Neural cell (in vitro differentiated cells): ENCODE results near the gene CISH. TPM values are rescaled to one million over a fixed set of nuclear protein-coding genes. Genes with fewer than 3 reads are reported as not detected.

Experiments
- H2AFZ ChIP-seq: fragments of 200-600, 300-800 bp; sonication (generic), shearing (Covaris generic); 2 replicates; pipeline ENCODE4 v1.6.0; 2014; ENCODE audit warnings: low read depth, mild to moderate bottlenecking, antibody characterized with exemption, low read length, moderate library complexity
- H3F3A ChIP-seq: fragments of 200-600 bp; shearing (Covaris generic); 2 replicates; pipeline ENCODE4 v1.6.1; 2016; ENCODE audit warnings: mild to moderate bottlenecking, moderate library complexity, mixed read lengths, antibody characterized with exemption, low read length; ENCODE audit not compliant: insufficient read depth, poor library complexity, severe bottlenecking
- H3K27ac ChIP-seq: fragments of 200-600, 300-800 bp; sonication (generic), shearing (Covaris generic); 2 replicates; pipeline ENCODE4 v1.5.1; 2014; ENCODE audit warnings: mild to moderate bottlenecking, low read length, moderate library complexity
- H3K27me3 ChIP-seq: fragments of 300-800, 200-600 bp; sonication (generic), shearing (Covaris generic); 2 replicates; pipeline ENCODE4 v1.6.0; 2014; ENCODE audit warnings: mild to moderate bottlenecking, low read depth, low read length, moderate library complexity; ENCODE audit not compliant: insufficient read depth
- H3K36me3 ChIP-seq: fragments of 300-800, 200-600 bp; sonication (generic), shearing (Covaris generic); 2 replicates; pipeline ENCODE4 v1.5.1; 2014; ENCODE audit warnings: mild to moderate bottlenecking, antibody characterized with exemption, low read length, moderate library complexity; ENCODE audit not compliant: insufficient read depth
- H3K4me2 ChIP-seq: fragments of 300-800, 200-600 bp; sonication (generic), shearing (Covaris generic); 2 replicates; pipeline ENCODE4 v1.6.0; 2014; ENCODE audit warnings: mild to moderate bottlenecking, low read length
- H3K4me3 ChIP-seq: fragments of 300-800, 200-600 bp; sonication (generic), shearing (Covaris generic); 2 replicates; pipeline ENCODE4 v1.5.1; 2014; ENCODE audit warnings: mild to moderate bottlenecking, low read length, moderate library complexity
- H3K79me2 ChIP-seq: fragments of 200-600 bp; shearing (Covaris generic); replicated peaks from 2 replicates; pipeline ENCODE4 v1.6.0; 2014; ENCODE audit warnings: mild to moderate bottlenecking, low read length, moderate library complexity; ENCODE audit not compliant: insufficient read depth
- H3K9ac ChIP-seq: fragments of 300-800, 200-600 bp; sonication (generic), shearing (Covaris generic); 2 replicates; pipeline ENCODE4 v1.6.1; 2016; ENCODE audit warnings: mild to moderate bottlenecking, low read length, mixed read lengths
- H3K9me2 ChIP-seq: fragments of 200-600 bp; shearing (Covaris generic); 2 replicates; pipeline ENCODE4 v1.6.1; 2016; ENCODE audit warnings: mild to moderate bottlenecking, low read length, mixed read lengths; ENCODE audit not compliant: insufficient read depth
- H3K9me3 ChIP-seq: fragments of 200-600, 300-800 bp; sonication (generic), shearing (Covaris generic); 2 replicates; pipeline ENCODE4 v1.6.1; 2016; ENCODE audit warnings: mild to moderate bottlenecking, mixed run types, low read length, moderate library complexity, mixed read lengths
- H4K20me1 ChIP-seq: fragments of 200-600 bp; shearing (Covaris generic); 2 replicates; pipeline ENCODE4 v1.6.1; 2016; ENCODE audit warnings: mild to moderate bottlenecking, mixed run types; ENCODE audit not compliant: insufficient read depth
- EP300 ChIP-seq: fragments of 450-650 bp; conservative IDR thresholded peaks from 2 replicates; pipeline ENCODE4 v1.6.1; 2014; ENCODE audit warnings: antibody characterized with exemption, mild to moderate bottlenecking, moderate library complexity; ENCODE audit not compliant: poor library complexity, severe bottlenecking
- EZH2 ChIP-seq: fragments of 200-600, 300-800 bp; shearing (Covaris generic), sonication (generic); IDR thresholded peaks from 2 replicates; pipeline ENCODE4 v1.6.1; 2014; ENCODE audit warnings: antibody characterized with exemption, low read length, borderline replicate concordance, mild to moderate bottlenecking; ENCODE audit not compliant: insufficient read depth, poor library complexity, severe bottlenecking
- MXI1 ChIP-seq: fragments of 450-650 bp; conservative IDR thresholded peaks from 2 replicates; pipeline ENCODE4 v1.6.1; 2014; ENCODE audit warnings: antibody characterized with exemption, mild to moderate bottlenecking; ENCODE audit not compliant: poor library complexity, severe bottlenecking
- POLR2AphosphoS5 ChIP-seq: IDR thresholded peaks from 2 replicates; pipeline ENCODE4 v1.6.1; 2012
- RAD21 ChIP-seq: fragments of 450-650 bp; conservative IDR thresholded peaks from 2 replicates; pipeline ENCODE4 v1.6.1; 2014; ENCODE audit warnings: antibody characterized with exemption, mild to moderate bottlenecking, moderate library complexity
- SMC3 ChIP-seq: fragments of 450-650 bp; conservative IDR thresholded peaks from 2 replicates; pipeline ENCODE4 v1.6.1; 2014; ENCODE audit warnings: antibody characterized with exemption, mild to moderate bottlenecking, moderate library complexity; ENCODE audit not compliant: poor library complexity
- TAF1 ChIP-seq: IDR thresholded peaks from 2 replicates; pipeline ENCODE4 v1.6.1; 2012; ENCODE audit warnings: low read depth
- polyA plus RNA-seq: library from polyadenylated mRNA; depleted of rRNA; stranded (reverse); fragments of >200 nt; gene quantifications from 2 replicates; pipeline ENCODE4 v1.2.3, GENCODE V29; 2014
- TF ChIP-seq, protein P1 (sequence below): fragments of 450-650 bp; IDR thresholded peaks from 2 replicates; pipeline ENCODE4 v1.5.1; 2014; ENCODE audit warnings: antibody characterized with exemption, mild to moderate bottlenecking, moderate library complexity; ENCODE audit not compliant: poor library complexity, severe bottlenecking
- TF ChIP-seq, protein P2 (sequence below): IDR thresholded peaks from 2 replicates; pipeline ENCODE4 v1.6.1; 2012; ENCODE audit warnings: borderline replicate concordance

Gene CISH
- polyA plus RNA-seq, 1 donor from 2014 or later, result not detected

DNA sequence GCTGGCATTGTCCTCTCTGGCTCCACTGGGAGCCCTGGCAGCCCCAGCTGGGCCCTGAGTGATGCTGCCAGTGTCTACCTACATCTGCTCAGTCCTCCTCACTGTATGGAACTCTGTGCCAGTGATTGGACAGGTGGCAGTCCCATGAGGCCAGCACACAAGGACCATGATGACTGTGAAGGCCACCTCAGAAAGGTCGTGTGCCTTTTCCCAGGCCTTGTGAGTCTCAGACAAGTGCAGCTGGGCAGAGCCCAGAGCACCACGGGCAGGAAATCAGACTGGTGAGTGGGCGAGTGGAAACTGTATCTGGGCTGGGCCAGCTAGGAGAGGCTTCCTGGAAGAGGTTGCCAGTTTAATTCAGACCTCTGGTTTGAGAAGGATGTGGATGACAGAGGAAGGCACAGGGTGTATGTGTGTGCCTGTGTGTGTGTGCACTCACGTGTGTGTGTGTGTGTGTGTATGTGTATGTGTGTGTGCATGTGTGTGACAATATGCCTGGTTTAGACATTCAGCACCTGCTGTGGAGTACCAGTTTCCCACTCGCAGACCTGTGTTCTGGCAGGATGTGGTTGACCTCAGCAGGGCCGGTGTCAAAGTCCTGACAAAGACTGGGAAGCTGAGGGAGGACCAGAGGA lies 12.4 kb upstream of the CISH start:
- no peaks in the 10 kb centered on the region for H3K27me3 ChIP-seq
- no peaks in the 10 kb centered on the region for H3K9me3 ChIP-seq
- H2AFZ ChIP-seq, result no peak overlapping the region
- TF ChIP-seq SMC3 (no peak), POLR2AphosphoS5 (no peak), RAD21 (no peak), EZH2 (no peak), TAF1 (no peak), EP300 (no peak), MXI1 (no peak)
- TF ChIP-seq, protein P1, sequence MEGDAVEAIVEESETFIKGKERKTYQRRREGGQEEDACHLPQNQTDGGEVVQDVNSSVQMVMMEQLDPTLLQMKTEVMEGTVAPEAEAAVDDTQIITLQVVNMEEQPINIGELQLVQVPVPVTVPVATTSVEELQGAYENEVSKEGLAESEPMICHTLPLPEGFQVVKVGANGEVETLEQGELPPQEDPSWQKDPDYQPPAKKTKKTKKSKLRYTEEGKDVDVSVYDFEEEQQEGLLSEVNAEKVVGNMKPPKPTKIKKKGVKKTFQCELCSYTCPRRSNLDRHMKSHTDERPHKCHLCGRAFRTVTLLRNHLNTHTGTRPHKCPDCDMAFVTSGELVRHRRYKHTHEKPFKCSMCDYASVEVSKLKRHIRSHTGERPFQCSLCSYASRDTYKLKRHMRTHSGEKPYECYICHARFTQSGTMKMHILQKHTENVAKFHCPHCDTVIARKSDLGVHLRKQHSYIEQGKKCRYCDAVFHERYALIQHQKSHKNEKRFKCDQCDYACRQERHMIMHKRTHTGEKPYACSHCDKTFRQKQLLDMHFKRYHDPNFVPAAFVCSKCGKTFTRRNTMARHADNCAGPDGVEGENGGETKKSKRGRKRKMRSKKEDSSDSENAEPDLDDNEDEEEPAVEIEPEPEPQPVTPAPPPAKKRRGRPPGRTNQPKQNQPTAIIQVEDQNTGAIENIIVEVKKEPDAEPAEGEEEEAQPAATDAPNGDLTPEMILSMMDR, result no peak
- TF ChIP-seq, protein P2, sequence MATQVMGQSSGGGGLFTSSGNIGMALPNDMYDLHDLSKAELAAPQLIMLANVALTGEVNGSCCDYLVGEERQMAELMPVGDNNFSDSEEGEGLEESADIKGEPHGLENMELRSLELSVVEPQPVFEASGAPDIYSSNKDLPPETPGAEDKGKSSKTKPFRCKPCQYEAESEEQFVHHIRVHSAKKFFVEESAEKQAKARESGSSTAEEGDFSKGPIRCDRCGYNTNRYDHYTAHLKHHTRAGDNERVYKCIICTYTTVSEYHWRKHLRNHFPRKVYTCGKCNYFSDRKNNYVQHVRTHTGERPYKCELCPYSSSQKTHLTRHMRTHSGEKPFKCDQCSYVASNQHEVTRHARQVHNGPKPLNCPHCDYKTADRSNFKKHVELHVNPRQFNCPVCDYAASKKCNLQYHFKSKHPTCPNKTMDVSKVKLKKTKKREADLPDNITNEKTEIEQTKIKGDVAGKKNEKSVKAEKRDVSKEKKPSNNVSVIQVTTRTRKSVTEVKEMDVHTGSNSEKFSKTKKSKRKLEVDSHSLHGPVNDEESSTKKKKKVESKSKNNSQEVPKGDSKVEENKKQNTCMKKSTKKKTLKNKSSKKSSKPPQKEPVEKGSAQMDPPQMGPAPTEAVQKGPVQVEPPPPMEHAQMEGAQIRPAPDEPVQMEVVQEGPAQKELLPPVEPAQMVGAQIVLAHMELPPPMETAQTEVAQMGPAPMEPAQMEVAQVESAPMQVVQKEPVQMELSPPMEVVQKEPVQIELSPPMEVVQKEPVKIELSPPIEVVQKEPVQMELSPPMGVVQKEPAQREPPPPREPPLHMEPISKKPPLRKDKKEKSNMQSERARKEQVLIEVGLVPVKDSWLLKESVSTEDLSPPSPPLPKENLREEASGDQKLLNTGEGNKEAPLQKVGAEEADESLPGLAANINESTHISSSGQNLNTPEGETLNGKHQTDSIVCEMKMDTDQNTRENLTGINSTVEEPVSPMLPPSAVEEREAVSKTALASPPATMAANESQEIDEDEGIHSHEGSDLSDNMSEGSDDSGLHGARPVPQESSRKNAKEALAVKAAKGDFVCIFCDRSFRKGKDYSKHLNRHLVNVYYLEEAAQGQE, result no peak
- no peak overlapping the region for H3K4me2 ChIP-seq
- H3K79me2 ChIP-seq, result no peaks in the 10 kb centered on the region
- H3K9me2 ChIP-seq, result no peaks in the 10 kb centered on the region
- H4K20me1 ChIP-seq, result no peaks in the 10 kb centered on the region
- H3K4me3 ChIP-seq, result no peak overlapping the region
- H3K9ac ChIP-seq, result no peak overlapping the region
- no peak overlapping the region for H3K27ac ChIP-seq
- H3K36me3 ChIP-seq, result no peaks in the 10 kb centered on the region
- no peaks in the 10 kb centered on the region for H3F3A ChIP-seq

DNA sequence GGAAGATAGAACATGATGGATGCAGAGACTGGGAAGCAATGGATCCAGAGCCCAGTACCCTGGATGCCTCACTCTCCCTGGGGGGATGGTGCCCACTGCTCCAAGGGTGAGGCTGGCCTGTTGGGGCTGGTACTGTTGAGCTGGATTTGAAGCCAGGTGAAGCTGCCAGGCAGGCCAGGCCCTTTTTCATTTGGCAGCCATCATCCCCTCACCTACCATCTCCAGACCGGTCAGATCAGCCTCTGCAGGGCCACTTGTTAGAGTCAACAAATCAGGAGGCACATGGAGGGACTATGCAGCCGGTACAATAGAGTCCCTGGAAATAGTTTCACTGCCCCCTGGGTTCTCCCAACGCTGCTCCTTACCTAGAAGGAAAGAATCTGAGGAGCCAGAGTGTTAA lies 11.3 kb upstream of the CISH start:
- no peaks in the 10 kb centered on the region for H3K9me3 ChIP-seq
- H3K4me2 ChIP-seq, result no peak overlapping the region
- H3K4me3 ChIP-seq, result no peak overlapping the region
- H3K27me3 ChIP-seq, result no peaks in the 10 kb centered on the region
- H3F3A ChIP-seq, result no peaks in the 10 kb centered on the region
- no peak overlapping the region for H2AFZ ChIP-seq
- no peak overlapping the region for H3K27ac ChIP-seq
- TF ChIP-seq TAF1, result no peak
- no peak for TF ChIP-seq MXI1
- TF ChIP-seq EZH2, result no peak
- TF ChIP-seq POLR2AphosphoS5, result no peak
- TF ChIP-seq, protein P1, result no peak
- no peak for TF ChIP-seq EP300
- TF ChIP-seq, protein P2, result no peak
- TF ChIP-seq RAD21, result no peak
- TF ChIP-seq SMC3, result no peak
- no peaks in the 10 kb centered on the region for H4K20me1 ChIP-seq
- H3K36me3 ChIP-seq, result no peaks in the 10 kb centered on the region
- no peaks in the 10 kb centered on the region for H3K9me2 ChIP-seq
- H3K9ac ChIP-seq, result no peak overlapping the region
- H3K79me2 ChIP-seq, result no peaks in the 10 kb centered on the region
